Upper lobe of right lung (tissue), 1 donor: Measurements from ENCODE around the gene BCKDHA. TPM values are rescaled to one million over a fixed set of nuclear protein-coding genes. Genes with fewer than 3 reads are reported as not detected.
A peak's percentile ranks its signal among the peaks of the same experiment; 100 is the strongest.

Experiments used
- ATAC-seq: fragments of 200-7000 bp; cut with Tn5 transposase; one replicate; pipeline ENCODE4 v1.9.1; 2020; ENCODE audit warnings: mild to moderate bottlenecking, moderate library complexity
- DNase-seq: peaks from one replicate; pipeline ENCODE4 v3.0.0-alpha.2; 2020
- H3K27ac ChIP-seq: fragments of 200-600 bp; one replicate; pipeline ENCODE4 v1.8.0; 2022
- H3K27me3 ChIP-seq: fragments of 200-600 bp; one replicate; pipeline ENCODE4 v1.8.0; 2022; ENCODE audit warnings: mild to moderate bottlenecking
- H3K36me3 ChIP-seq: fragments of 200-600 bp; one replicate; pipeline ENCODE4 v1.8.0; 2022
- H3K4me1 ChIP-seq: fragments of 200-600 bp; one replicate; pipeline ENCODE4 v1.8.0; 2022
- H3K4me3 ChIP-seq: fragments of 200-600 bp; one replicate; pipeline ENCODE4 v1.8.0; 2022; ENCODE audit warnings: mild to moderate bottlenecking
- H3K9me3 ChIP-seq: fragments of 200-600 bp; one replicate; pipeline ENCODE4 v1.8.0; 2022
- intact Hi-C: fragments of 100-400 bp; cut with DNase I; formaldehyde crosslinking; loops from one replicate; pipeline ENCODE4 v1.11.0; 2022
- total RNA-seq: library from RNA; stranded (reverse); fragmentation: NEBNext Ultra II Directional; extraction: Animal tissue kit (Norgen Biotek cat#: 25700); gene quantifications from one replicate; pipeline ENCODE4 v1.2.1, GENCODE V29; 2021
- TF ChIP-seq, protein P1 (sequence below): fragments of 200-600 bp; IDR thresholded peaks from one replicate; pipeline ENCODE4 v1.8.0; 2022; ENCODE audit warnings: antibody characterized with exemption
- donor health status: DM: no; HTN: yes; CAD: no; lungs with severe emphysema.

BCKDHA gene
- total RNA-seq, 1 donor from 2014 or later: 15.0 TPM

DNA sequence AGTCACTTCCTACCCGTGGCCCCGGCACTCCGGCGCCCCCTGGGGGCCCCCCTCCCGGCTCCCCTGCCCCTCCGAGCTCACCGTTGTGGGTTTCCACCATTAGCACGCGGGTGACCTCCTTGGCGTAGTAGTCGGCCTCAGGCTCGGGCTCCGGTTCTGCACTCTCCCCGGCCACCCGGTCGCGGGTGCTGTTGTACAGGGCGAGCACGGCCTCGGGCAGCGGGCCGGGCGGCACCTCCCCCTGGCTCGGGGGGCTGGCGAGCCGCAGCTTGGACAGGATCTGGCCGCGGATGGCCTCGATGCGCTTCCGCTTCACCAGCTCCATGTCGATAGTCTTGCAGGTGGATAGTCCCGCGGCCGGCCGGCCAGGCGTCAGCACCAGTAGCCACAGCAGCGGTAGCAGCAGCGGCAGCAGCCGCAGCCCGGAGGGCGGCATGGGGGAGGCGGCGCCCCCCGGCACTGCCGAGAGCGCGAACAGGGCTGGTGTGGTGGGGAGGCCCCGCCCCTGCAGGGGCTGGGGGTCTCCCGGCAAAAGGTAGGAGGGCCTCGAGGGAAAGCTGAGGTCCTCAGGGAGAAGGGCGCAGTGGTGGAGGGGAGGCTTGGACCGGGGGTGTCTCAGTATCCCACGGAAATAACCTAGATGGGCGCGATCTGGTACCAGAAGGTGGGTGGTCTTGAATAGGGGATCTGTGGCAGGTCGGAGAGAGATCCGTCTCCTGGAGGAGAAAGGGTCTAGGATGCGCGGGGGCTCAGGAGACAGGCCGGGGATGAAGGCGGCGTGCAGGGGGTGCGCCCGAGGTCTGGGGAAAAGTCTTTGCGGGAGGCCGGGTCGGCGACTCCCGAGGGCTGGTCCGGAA is 44.8 kb upstream of the BCKDHA start:
- no peaks in the 10 kb centered on the region for H3K9me3 ChIP-seq
- intact Hi-C loops: no loop called here
- DNase-seq (peak; percentile 88), ATAC-seq (peak; percentile 41)
- peaks cover 6% of the 10 kb centered on the region for H3K36me3 ChIP-seq
- no peaks in the 10 kb centered on the region for H3K27me3 ChIP-seq
- peak overlapping the region; percentile 74 for H3K27ac ChIP-seq
- H3K4me1 ChIP-seq: peaks cover 47% of the 10 kb centered on the region
- peak overlapping the region; percentile 92 for H3K4me3 ChIP-seq
- TF ChIP-seq, protein P1, sequence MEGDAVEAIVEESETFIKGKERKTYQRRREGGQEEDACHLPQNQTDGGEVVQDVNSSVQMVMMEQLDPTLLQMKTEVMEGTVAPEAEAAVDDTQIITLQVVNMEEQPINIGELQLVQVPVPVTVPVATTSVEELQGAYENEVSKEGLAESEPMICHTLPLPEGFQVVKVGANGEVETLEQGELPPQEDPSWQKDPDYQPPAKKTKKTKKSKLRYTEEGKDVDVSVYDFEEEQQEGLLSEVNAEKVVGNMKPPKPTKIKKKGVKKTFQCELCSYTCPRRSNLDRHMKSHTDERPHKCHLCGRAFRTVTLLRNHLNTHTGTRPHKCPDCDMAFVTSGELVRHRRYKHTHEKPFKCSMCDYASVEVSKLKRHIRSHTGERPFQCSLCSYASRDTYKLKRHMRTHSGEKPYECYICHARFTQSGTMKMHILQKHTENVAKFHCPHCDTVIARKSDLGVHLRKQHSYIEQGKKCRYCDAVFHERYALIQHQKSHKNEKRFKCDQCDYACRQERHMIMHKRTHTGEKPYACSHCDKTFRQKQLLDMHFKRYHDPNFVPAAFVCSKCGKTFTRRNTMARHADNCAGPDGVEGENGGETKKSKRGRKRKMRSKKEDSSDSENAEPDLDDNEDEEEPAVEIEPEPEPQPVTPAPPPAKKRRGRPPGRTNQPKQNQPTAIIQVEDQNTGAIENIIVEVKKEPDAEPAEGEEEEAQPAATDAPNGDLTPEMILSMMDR: peak; percentile 61

DNA sequence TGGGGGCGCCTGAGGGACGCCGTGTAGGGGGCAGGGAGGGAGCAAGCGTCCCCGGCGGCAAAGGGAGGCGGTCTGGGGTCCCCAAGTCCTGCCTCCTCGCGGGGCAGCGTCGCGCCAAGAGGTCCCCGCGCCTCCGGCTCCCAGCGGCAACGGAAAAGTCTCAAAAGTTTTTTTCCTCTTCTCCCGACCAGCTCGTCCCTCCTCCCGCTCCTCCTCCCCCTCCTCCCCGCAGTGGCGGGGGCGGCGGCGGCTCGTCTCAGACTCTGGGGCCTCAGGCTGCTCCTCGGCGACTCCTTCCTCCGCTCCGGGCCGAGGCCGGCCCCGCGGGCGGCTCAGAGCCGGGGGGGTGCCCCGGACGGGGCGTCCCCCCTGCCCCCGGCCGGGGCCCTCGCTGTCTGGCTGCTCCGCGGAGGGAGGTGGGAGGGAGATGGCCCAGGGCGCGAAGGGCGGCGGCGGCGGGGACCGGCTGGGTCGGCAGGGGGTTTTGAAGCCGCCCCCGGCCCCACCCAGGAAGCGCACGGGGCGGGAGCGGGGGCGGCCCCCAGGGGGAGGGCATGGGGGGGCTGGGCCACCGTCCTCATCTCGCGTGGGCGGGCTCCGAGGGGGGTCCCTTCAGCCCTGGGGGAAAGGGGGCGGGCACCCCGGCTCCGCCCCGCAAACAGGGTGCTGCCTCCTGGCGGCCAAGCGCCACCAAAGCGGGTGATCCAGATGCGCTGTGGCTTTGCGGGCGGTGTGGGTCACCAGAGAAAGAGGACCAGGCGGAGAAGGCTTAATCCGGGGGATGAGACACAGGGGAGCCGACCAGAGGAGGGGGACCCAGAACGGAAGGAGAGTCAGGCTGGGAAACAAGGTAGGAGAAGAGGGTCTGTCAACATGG is 43.9 kb upstream of the BCKDHA start, which contains the start of gene TGFB1:
Gene TGFB1 (minus strand): TSS at position 457 of the 877 bp plus-strand sequence. CDS start 878 bp downstream, outside the sequence.
- H3K27ac ChIP-seq: peak within 1 kb of the TSS; percentile 74
- no peaks in the 10 kb centered on the region for H3K27me3 ChIP-seq
- peak within 1 kb of the TSS; percentile 92 for H3K4me3 ChIP-seq
- DNase-seq (peak; percentile 94), ATAC-seq (peak; percentile 88)
- intact Hi-C loops: no loop called here
- no peaks in the 10 kb centered on the region for H3K36me3 ChIP-seq
- TF ChIP-seq, protein P1: peak; percentile 89
- no peaks in the 10 kb centered on the region for H3K9me3 ChIP-seq
- H3K4me1 ChIP-seq: peaks cover 47% of the 10 kb centered on the region

DNA sequence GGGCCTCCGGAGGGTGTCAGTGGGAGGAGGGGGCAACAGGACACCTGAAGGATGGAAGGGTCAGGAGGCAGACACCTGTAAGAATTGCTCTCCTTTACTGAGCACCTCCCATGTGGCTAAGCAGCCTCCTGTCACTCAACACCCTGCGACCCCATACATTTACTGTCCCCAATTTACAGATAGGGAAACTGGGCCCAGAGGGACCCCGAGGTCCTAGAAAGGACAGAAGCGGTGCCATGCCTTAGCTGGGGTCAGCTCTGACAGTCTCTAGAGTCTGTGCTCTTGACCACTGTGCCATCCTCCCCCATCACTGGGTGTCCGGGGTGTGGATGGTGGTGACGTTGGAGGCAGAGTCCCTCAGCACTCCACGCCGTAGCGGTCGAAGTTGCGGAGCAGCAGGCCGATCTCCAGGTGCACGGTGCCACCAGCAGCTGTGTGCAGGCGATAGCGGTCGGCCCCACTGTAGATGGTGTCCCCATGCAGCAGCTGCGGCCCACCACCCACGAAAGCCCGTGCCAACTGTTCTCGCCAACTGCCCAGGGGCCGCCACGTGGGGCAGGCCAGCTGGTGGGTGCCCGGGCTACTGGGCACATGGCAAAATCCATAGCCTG is 43.2 kb upstream of the BCKDHA start:
- Histone ChIP-seq H3K27ac (peak overlapping the region; percentile 74), H3K4me1 (peaks cover 39% of the 10 kb centered on the region), H3K36me3 (no peaks in the 10 kb centered on the region), H3K9me3 (no peaks in the 10 kb centered on the region), H3K27me3 (no peaks in the 10 kb centered on the region), H3K4me3 (peak overlapping the region; percentile 92)
- ATAC-seq (no peak), DNase-seq (no peak)
- TF ChIP-seq, protein P1: no peak
- intact Hi-C loops: no loop called here

DNA sequence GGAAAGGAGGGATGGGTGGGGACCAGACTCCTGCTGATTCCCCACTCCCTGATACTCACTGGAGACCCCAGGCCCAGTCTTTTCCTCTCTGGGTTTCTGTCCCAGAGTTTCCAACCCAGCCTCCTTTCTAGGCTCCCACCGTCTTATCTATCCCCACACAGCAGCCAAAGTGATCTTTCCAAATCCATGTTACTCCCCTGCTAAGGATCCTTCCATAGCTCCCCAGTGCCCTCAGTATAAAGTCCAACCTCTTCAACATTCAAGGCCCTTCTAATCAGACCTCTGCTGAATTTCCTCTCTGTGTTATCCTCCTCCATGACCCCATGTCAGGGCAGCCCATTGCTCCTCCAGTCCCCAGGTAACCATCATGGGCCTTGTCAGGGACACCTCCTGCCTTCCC is 42.6 kb upstream of the BCKDHA start:
- intact Hi-C loops: no loop called here
- ATAC-seq: no peak

DNA sequence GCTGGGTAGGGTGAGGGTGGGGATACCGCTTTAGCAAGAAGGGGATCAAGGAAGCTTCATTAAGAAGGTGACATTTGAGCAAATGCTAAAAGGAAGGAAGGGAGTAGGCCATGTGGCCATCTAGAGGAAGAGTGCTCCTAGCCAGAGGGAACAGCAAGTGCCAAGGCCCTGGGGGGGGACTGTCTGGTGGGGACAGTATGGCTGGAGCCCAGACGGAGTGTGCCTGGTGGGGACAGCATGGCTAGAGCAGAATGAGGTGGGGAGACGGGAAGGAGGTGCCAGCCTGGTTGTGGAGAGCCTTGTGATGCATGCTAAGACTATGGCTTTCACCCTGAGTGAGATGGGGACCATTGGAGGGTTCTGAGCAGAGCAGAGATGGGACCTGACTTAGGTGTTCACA is 41.8 kb upstream of the BCKDHA start:
- Histone ChIP-seq H3K9me3 (no peaks in the 10 kb centered on the region), H3K27ac (peak overlapping the region; percentile 30), H3K36me3 (no peaks in the 10 kb centered on the region), H3K4me3 (no peak overlapping the region), H3K27me3 (no peaks in the 10 kb centered on the region), H3K4me1 (peaks cover 27% of the 10 kb centered on the region)
- TF ChIP-seq, protein P1: no peak
- DNase-seq: no peak
- ATAC-seq: no peak
- intact Hi-C loops: no loop called here

More for the DNA sequence above, 42.6 kb upstream of the BCKDHA start:
- H3K4me1 ChIP-seq: peaks cover 33% of the 10 kb centered on the region
- no peaks in the 10 kb centered on the region for H3K27me3 ChIP-seq
- H3K27ac ChIP-seq: peak overlapping the region; percentile 30
- no peak for DNase-seq
- no peak overlapping the region for H3K4me3 ChIP-seq
- H3K9me3 ChIP-seq: no peaks in the 10 kb centered on the region
- H3K36me3 ChIP-seq: no peaks in the 10 kb centered on the region
- TF ChIP-seq, protein P1: no peak
